Measurements from ENCODE around the gene MYO3A.

- TF ChIP-seq CTCF (conservative IDR thresholded peaks at IDR 0.05 in 1 of 2, IDR thresholded peaks at IDR 0.05 in 1 of 2; ENCODE audit: low read depth in 1 of 2, low read length in 2 of 2) (no peak), EZH2 (IDR thresholded peaks at IDR 0.05; ENCODE audit: low read length, missing control alignments) (no peak)
These were observed 18.8 kb downstream of the MYO3A start for GRCh38 chr10:25952857-25953256.

Measured in fibroblast of lung (primary cell).